ENCODE measurements around the gene ESD. TPM values are rescaled to one million over a fixed set of nuclear protein-coding genes. Genes with fewer than 3 reads are reported as not detected.

ESD gene
- total and polyA plus RNA-seq, 10 of the 15 experiments (the other 5 are each of a cell fraction or from before 2014, with no cell fraction given): 105 to 387 (median 195) TPM

DNA sequence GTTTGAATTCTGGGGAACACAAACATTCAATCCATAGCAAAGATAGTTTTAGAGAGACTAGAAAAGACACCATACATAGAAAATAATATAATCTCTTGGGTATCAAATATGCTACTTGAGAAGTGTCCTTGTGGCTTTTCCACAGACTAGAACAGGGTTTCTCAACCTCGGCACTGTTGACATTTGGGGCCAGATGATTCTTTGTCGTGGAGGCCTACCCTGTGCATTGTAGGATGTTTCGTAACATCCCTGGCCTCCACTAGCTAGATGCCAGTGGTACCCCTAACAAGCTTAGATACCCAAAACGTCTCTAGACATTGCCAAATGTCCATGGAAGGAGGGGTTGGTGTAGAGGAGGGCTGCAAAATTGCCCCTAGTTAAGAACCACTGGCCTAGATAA lies 2.2 kb upstream of the ESD start:
- DNase-seq (ENCODE audit: low read depth, low spot score) (no peak), ATAC-seq (no peak), FAIRE-seq (no peak)
- no peak for TF ChIP-seq E2F8 (IDR thresholded peaks at IDR 0.05; ENCODE audit: low read depth, partially characterized antibody)
- TF ChIP-seq SP1 (IDR thresholded peaks at IDR 0.05; ENCODE audit: low read depth, low read length): no peak
- TF ChIP-seq NFXL1 (IDR thresholded peaks at IDR 0.05; ENCODE audit: borderline replicate concordance): no peak
- no peak for TF ChIP-seq CUX1 (IDR thresholded peaks at IDR 0.05; ENCODE audit: insufficient replicate concordance, low read depth, low read length)
- TF ChIP-seq YBX1 (IDR thresholded peaks at IDR 0.05): no peak
- no peak for TF ChIP-seq WRNIP1 (IDR thresholded peaks at IDR 0.05; ENCODE audit: borderline replicate concordance, low read depth, low read length)
- TF ChIP-seq KLF5 (IDR thresholded peaks at IDR 0.05; ENCODE audit: partially characterized antibody): no peak
- no peak for TF ChIP-seq MLLT1 (IDR thresholded peaks at IDR 0.05)
- no peak for TF ChIP-seq BCLAF1 (IDR thresholded peaks at IDR 0.05)
- no peak for TF ChIP-seq ZNF217 (IDR thresholded peaks at IDR 0.05)
- POLR2A ChIA-PET: no interaction called here
- Histone ChIP-seq H3K27me3 (replicated peaks in 1 of 2; ENCODE audit: control insufficient read depth in 2 of 2, insufficient read depth in 2 of 2, low read length in 1 of 2) (no peaks in the 10 kb centered on the region; a peak in 1 of 4 replicates), H3K36me3 (ENCODE audit: control insufficient read depth in 2 of 2, insufficient read depth in 2 of 2, low read length in 1 of 2) (no peaks in the 10 kb centered on the region), H3K79me2 (ENCODE audit: control insufficient read depth, insufficient read depth, low read length) (peaks cover 27% of the 10 kb centered on the region), H4K20me1 (ENCODE audit: control insufficient read depth, insufficient read depth) (no peaks in the 10 kb centered on the region), H3K4me2 (ENCODE audit: control insufficient read depth, insufficient read depth) (no peak overlapping the region), H3K4me3 (no peak overlapping the region), H3K9me3 (replicated peaks; ENCODE audit: control insufficient read depth, insufficient read depth, low read length) (no peaks in the 10 kb centered on the region), H3K4me1 (ENCODE audit: control insufficient read depth, insufficient read depth, low read length) (no peaks in the 10 kb centered on the region; the same call in 1 of the 2 replicates), H3K27ac (ENCODE audit: control insufficient read depth, insufficient read depth) (no peak overlapping the region), H2AFZ (ENCODE audit: control insufficient read depth, low read depth, low read length) (no peak overlapping the region), H3K9ac (ENCODE audit: control insufficient read depth, insufficient read depth, low read length) (no peak overlapping the region)
- 62% methylated on average over 4 of the region's 4 CpGs for WGBS (ENCODE audit: insufficient coverage, insufficient replicate concordance, low lambda C conversion rate, missing lambda C conversion rate)
- SMC1A ChIA-PET (ENCODE audit: uncharacterized antibody, unreplicated experiment): interaction anchor here (0.7 kb wide), 1 partner anchor 116 kb away, joined by 3 read pairs; no protein-coding TSS in a partner anchor
- RAD21 ChIA-PET (ENCODE audit: unreplicated experiment): no interaction called here
- CTCF ChIA-PET: interaction anchor here (0.6 kb wide), 1 partner anchor 49 kb away, joined by 3 read pairs; no protein-coding TSS in a partner anchor
- in situ Hi-C loops (cut with MboI): no loop called here
- intact Hi-C loops (cut with micrococcal nuclease; ENCODE audit: unreplicated experiment): no loop called here
- BruUV-seq (replicated peaks): no TSS peak
